Measurements from ENCODE around the gene TRIM71. TPM values are rescaled to one million over a fixed set of nuclear protein-coding genes. Genes with fewer than 3 reads are reported as not detected.

TRIM71 gene
- total RNA-seq, 1 experiment from 2014 or later = 0.18 TPM

- Histone ChIP-seq H3K4me3 (ENCODE audit: low read depth in 2 of 2, low read length in 2 of 2) (no peak overlapping the region), H3K27ac (ENCODE audit: low read length) (no peak overlapping the region), H3K4me1 (ENCODE audit: control insufficient read depth, insufficient read depth, low read length) (no peaks in the 10 kb centered on the region), H3K27me3 (ENCODE audit: control insufficient read depth, insufficient read depth, low read length) (peaks cover 4% of the 10 kb centered on the region; the same call in 1 of the 2 replicates), H3K9me3 (ENCODE audit: control insufficient read depth, insufficient read depth, low read depth, low read length) (no peaks in the 10 kb centered on the region), H3K36me3 (ENCODE audit: control insufficient read depth, insufficient read depth, low read length) (no peaks in the 10 kb centered on the region)
- DNase-seq (ENCODE audit: low read depth, low spot score) (no peak), ATAC-seq (no peak)
- intact Hi-C loops (cut with micrococcal nuclease; ENCODE audit: unreplicated experiment) (no loop called here), in situ Hi-C loops (cut with HindIII; ENCODE audit: low pct_unique_long_range_greater_than_20kb, low sequenced_read_pairs) (no loop called here)
- TF ChIP-seq TCF7L2 (IDR thresholded peaks at IDR 0.05; ENCODE audit: low read depth, low read length) = no peak
- TF ChIP-seq CTCF (IDR thresholded peaks at IDR 0.05) = no peak
- TF ChIP-seq POLR2AphosphoS5 (IDR thresholded peaks at IDR 0.05; ENCODE audit: low read depth, low read length) = no peak
- TF ChIP-seq REST (IDR thresholded peaks at IDR 0.05; ENCODE audit: insufficient read depth in 1 of 2, low read depth in 2 of 2, low read length in 1 of 2) = no peak
- TF ChIP-seq SIN3A (IDR thresholded peaks at IDR 0.05; ENCODE audit: borderline replicate concordance, insufficient read depth, low read depth, low read length) = no peak
- POLR2A ChIA-PET = no interaction called here
- CTCF ChIA-PET = no interaction called here
- BruUV-seq (replicated peaks) = no TSS peak
Measured at GRCh38 chr3:32897001-32897601, 79.3 kb downstream of the TRIM71 start.

- H3K27me3 ChIP-seq (ENCODE audit: control insufficient read depth, insufficient read depth, low read length) = peaks cover 4% of the 10 kb centered on the region; the same call in 1 of the 2 replicates
- no peak overlapping the region for H3K4me3 ChIP-seq (ENCODE audit: low read depth in 2 of 2, low read length in 2 of 2)
- CTCF ChIA-PET = no interaction called here
- H3K9me3 ChIP-seq (ENCODE audit: control insufficient read depth, insufficient read depth, low read depth, low read length) = no peaks in the 10 kb centered on the region
- no peaks in the 10 kb centered on the region for H3K4me1 ChIP-seq (ENCODE audit: control insufficient read depth, insufficient read depth, low read length)
- DNase-seq (ENCODE audit: low read depth, low spot score) = no peak
- in situ Hi-C loops (cut with HindIII; ENCODE audit: low pct_unique_long_range_greater_than_20kb, low sequenced_read_pairs) = no loop called here
- intact Hi-C loops (cut with micrococcal nuclease; ENCODE audit: unreplicated experiment) = no loop called here
- H3K36me3 ChIP-seq (ENCODE audit: control insufficient read depth, insufficient read depth, low read length) = no peaks in the 10 kb centered on the region
- no peak for ATAC-seq
- TF ChIP-seq REST (IDR thresholded peaks at IDR 0.05; ENCODE audit: insufficient read depth in 1 of 2, low read depth in 2 of 2, low read length in 1 of 2) (no peak), CTCF (IDR thresholded peaks at IDR 0.05) (peak; percentile 11; the same call in 1 of the 2 replicates), SIN3A (IDR thresholded peaks at IDR 0.05; ENCODE audit: borderline replicate concordance, insufficient read depth, low read depth, low read length) (no peak), POLR2AphosphoS5 (IDR thresholded peaks at IDR 0.05; ENCODE audit: low read depth, low read length) (no peak)
- no TSS peak for BruUV-seq (replicated peaks)
- POLR2A ChIA-PET = interaction anchor here (0.6 kb wide), 1 partner anchor 52 kb away, joined by 3 read pairs; no protein-coding TSS in a partner anchor
- no peak overlapping the region for H3K27ac ChIP-seq (ENCODE audit: low read length)
Measured at GRCh38 chr3:32897981-32898623, 80.3 kb downstream of the TRIM71 start.

Measured in Panc1 (cell line).